ENCODE measurements around the gene PLBD2.
"Not testable (repeated sequence)": the region's sequence is repeated elsewhere in the genome, so short reads cannot be mapped to it uniquely, and the experiment has no call there.

Gene PLBD2

GRCh38 chr12:113333877-113334785 lies 24.3 kb upstream of the PLBD2 start:
- in situ Hi-C loops (cut with HindIII; ENCODE audit: low sequenced_read_pairs), result loop anchor here (5.0 kb wide), 2 partner anchors 42 to 73 kb away; no protein-coding TSS in a partner anchor

- in situ Hi-C loops (cut with HindIII; ENCODE audit: low sequenced_read_pairs), result loop anchor here (5.0 kb wide), 2 partner anchors 43 to 72 kb away; no protein-coding TSS in a partner anchor
Observed at GRCh38 chr12:113334786-113335539, 23.4 kb upstream of the PLBD2 start, which contains the start of gene SLC8B1. SLC8B1 (minus strand) TSS chr12:113335109; CDS start chr12:113332878, 2,231 bp downstream.

GRCh38 chr12:113339540-113339939 lies 18.8 kb upstream of the PLBD2 start:
- in situ Hi-C loops (cut with HindIII; ENCODE audit: low sequenced_read_pairs), result no loop called here

GRCh38 chr12:113340061-113340460 lies 18.3 kb upstream of the PLBD2 start:
- in situ Hi-C loops (cut with HindIII; ENCODE audit: low sequenced_read_pairs), result no loop called here

- in situ Hi-C loops (cut with HindIII; ENCODE audit: low sequenced_read_pairs), result no loop called here
Observed at GRCh38 chr12:113341535-113341934, 16.9 kb upstream of the PLBD2 start.

- in situ Hi-C loops (cut with HindIII; ENCODE audit: low sequenced_read_pairs), result no loop called here
Observed at GRCh38 chr12:113345318-113345717, 13.1 kb upstream of the PLBD2 start.

GRCh38 chr12:113346353-113346752 lies 12.0 kb upstream of the PLBD2 start:
- in situ Hi-C loops (cut with HindIII; ENCODE audit: low sequenced_read_pairs), result no loop called here

- in situ Hi-C loops (cut with HindIII; ENCODE audit: low sequenced_read_pairs), result no loop called here
Observed at GRCh38 chr12:113347107-113347506, 11.3 kb upstream of the PLBD2 start.

GRCh38 chr12:113347892-113348291 lies 10.5 kb upstream of the PLBD2 start:
- in situ Hi-C loops (cut with HindIII; ENCODE audit: low sequenced_read_pairs), result no loop called here

- in situ Hi-C loops (cut with HindIII; ENCODE audit: low sequenced_read_pairs), result no loop called here
Observed at GRCh38 chr12:113348849-113349536, 9.4 kb upstream of the PLBD2 start.

- in situ Hi-C loops (cut with HindIII; ENCODE audit: low sequenced_read_pairs), result no loop called here
Observed at GRCh38 chr12:113351089-113351488, 7.3 kb upstream of the PLBD2 start.

- in situ Hi-C loops (cut with HindIII; ENCODE audit: low sequenced_read_pairs), result not testable (repeated sequence)
Observed at GRCh38 chr12:113354192-113354591, 4.2 kb upstream of the PLBD2 start.

- in situ Hi-C loops (cut with HindIII; ENCODE audit: low sequenced_read_pairs), result no loop called here
Observed at GRCh38 chr12:113359133-113359938, 949 bp downstream of the PLBD2 start.

GRCh38 chr12:113359939-113360748 lies 1.8 kb downstream of the PLBD2 start:
- in situ Hi-C loops (cut with HindIII; ENCODE audit: low sequenced_read_pairs), result loop anchor here (5.0 kb wide), 1 partner anchor 47 kb away; no protein-coding TSS in a partner anchor

GRCh38 chr12:113361574-113362370 lies 3.4 kb downstream of the PLBD2 start:
- in situ Hi-C loops (cut with HindIII; ENCODE audit: low sequenced_read_pairs), result loop anchor here (5.0 kb wide), 1 partner anchor 46 kb away; no protein-coding TSS in a partner anchor

- in situ Hi-C loops (cut with HindIII; ENCODE audit: low sequenced_read_pairs), result loop anchor here (5.0 kb wide), 1 partner anchor 43 kb away; no protein-coding TSS in a partner anchor
Observed at GRCh38 chr12:113364698-113365097, 6.3 kb downstream of the PLBD2 start.

GRCh38 chr12:113365639-113366395 lies 7.4 kb downstream of the PLBD2 start:
- in situ Hi-C loops (cut with HindIII; ENCODE audit: low sequenced_read_pairs), result no loop called here

GRCh38 chr12:113366827-113367226 lies 8.4 kb downstream of the PLBD2 start:
- in situ Hi-C loops (cut with HindIII; ENCODE audit: low sequenced_read_pairs), result no loop called here
